Fibroblast of lung (primary cell): ENCODE data around the gene NRXN2. TPM values are rescaled to one million over a fixed set of nuclear protein-coding genes. Genes with fewer than 3 reads are reported as not detected.

ENCODE experiments used
- DNase-seq, 2 donors: peaks; one replicate each; pipeline versions ENCODE4 v3.0.0 to v3.0.0-alpha.2; 2010; ENCODE audit warnings: low read depth in 2 of 2
- H2AFZ ChIP-seq: 2 replicates; pipeline ENCODE4 v1.5.1; 2012; ENCODE audit warnings: low read length, control low read depth, inconsistent platforms
- H3K27ac ChIP-seq: 2 replicates; pipeline ENCODE4 v1.5.1; 2011; ENCODE audit warnings: low read length, control low read depth; ENCODE audit not compliant: insufficient read depth
- H3K27me3 ChIP-seq: 2 replicates; pipeline ENCODE4 v1.5.1; 2011; ENCODE audit warnings: mild to moderate bottlenecking, low read length; ENCODE audit not compliant: control insufficient read depth, insufficient read depth
- H3K36me3 ChIP-seq: 2 replicates; pipeline ENCODE4 v1.5.1; 2011; ENCODE audit warnings: low read length; ENCODE audit not compliant: control insufficient read depth, insufficient read depth
- H3K4me1 ChIP-seq: 2 replicates; pipeline ENCODE4 v1.5.1; 2011; ENCODE audit warnings: low read length; ENCODE audit not compliant: control insufficient read depth, insufficient read depth; ENCODE audit errors: extremely low read depth
- H3K4me2 ChIP-seq: 2 replicates; pipeline ENCODE4 v1.5.1; 2011; ENCODE audit warnings: low read length, control low read depth; ENCODE audit not compliant: insufficient read depth; ENCODE audit errors: extremely low read depth
- H3K4me3 ChIP-seq, 4 experiments: fragments of 200-600 bp in 1 of 4; sonication (generic) in 1 of 4; replicated peaks in 1 of 4; 2 replicates each; pipeline ENCODE4 v1.5.1; 2011 to 2016; ENCODE audit warnings: low read length in 4 of 4, low read depth in 3 of 4, mild to moderate bottlenecking in 3 of 4, control low read depth in 2 of 4, inconsistent platforms in 1 of 4, mixed read lengths in 1 of 4; ENCODE audit not compliant: insufficient read depth in 1 of 4; ENCODE audit errors: control extremely low read depth in 1 of 4
- H3K79me2 ChIP-seq: 2 replicates; pipeline ENCODE4 v1.5.1; 2012; ENCODE audit warnings: mild to moderate bottlenecking, low read length, inconsistent platforms; ENCODE audit not compliant: control insufficient read depth, insufficient read depth
- H3K9ac ChIP-seq: 2 replicates; pipeline ENCODE4 v1.5.1; 2011; ENCODE audit warnings: mild to moderate bottlenecking, low read length, control low read depth; ENCODE audit not compliant: insufficient read depth
- H3K9me3 ChIP-seq: 2 replicates; pipeline ENCODE4 v1.5.1; 2012; ENCODE audit warnings: low read depth, low read length; ENCODE audit not compliant: control insufficient read depth, insufficient read depth
- H4K20me1 ChIP-seq: 2 replicates; pipeline ENCODE4 v1.5.1; 2011; ENCODE audit warnings: low read length; ENCODE audit not compliant: control insufficient read depth, insufficient read depth; ENCODE audit errors: extremely low read depth
- EZH2 ChIP-seq: IDR thresholded peaks from 2 replicates; pipeline ENCODE4 v1.5.1; 2012; ENCODE audit warnings: low read length, control low read depth, mild to moderate bottlenecking; ENCODE audit errors: missing control alignments
- polyA plus RNA-seq, 2 donors: library from polyadenylated mRNA; depleted of rRNA in 1 of 2; stranded (reverse) in 1 of 2; unstranded in 1 of 2; fragments of >200 nt; gene quantifications; 2 replicates each; pipeline ENCODE4 v1.2.1, GENCODE V29; 2011 to 2012; ENCODE audit warnings: missing spikeins in 1 of 2
- total RNA-seq: library from RNA; depleted of rRNA; stranded (reverse); fragments of >200 nt; gene quantifications from 2 replicates; pipeline ENCODE4 v1.2.1, GENCODE V29; 2014
- TF ChIP-seq, protein P1 (sequence below), 2 donors: IDR thresholded peaks in 1 of 2; conservative IDR thresholded peaks in 1 of 2; 1 replicate in 1 of 2; 2 replicates in 1 of 2; pipeline ENCODE4 v1.5.1; 2011 to 2012; ENCODE audit warnings: low read length in 2 of 2, control low read depth in 1 of 2, inconsistent platforms in 1 of 2, low read depth in 1 of 2, mild to moderate bottlenecking in 1 of 2

NRXN2 gene
- total and polyA plus RNA-seq, 2 donors (not counting 1 experiment from before 2014, with no cell fraction given), result under 0.01 to 0.75 TPM

DNA sequence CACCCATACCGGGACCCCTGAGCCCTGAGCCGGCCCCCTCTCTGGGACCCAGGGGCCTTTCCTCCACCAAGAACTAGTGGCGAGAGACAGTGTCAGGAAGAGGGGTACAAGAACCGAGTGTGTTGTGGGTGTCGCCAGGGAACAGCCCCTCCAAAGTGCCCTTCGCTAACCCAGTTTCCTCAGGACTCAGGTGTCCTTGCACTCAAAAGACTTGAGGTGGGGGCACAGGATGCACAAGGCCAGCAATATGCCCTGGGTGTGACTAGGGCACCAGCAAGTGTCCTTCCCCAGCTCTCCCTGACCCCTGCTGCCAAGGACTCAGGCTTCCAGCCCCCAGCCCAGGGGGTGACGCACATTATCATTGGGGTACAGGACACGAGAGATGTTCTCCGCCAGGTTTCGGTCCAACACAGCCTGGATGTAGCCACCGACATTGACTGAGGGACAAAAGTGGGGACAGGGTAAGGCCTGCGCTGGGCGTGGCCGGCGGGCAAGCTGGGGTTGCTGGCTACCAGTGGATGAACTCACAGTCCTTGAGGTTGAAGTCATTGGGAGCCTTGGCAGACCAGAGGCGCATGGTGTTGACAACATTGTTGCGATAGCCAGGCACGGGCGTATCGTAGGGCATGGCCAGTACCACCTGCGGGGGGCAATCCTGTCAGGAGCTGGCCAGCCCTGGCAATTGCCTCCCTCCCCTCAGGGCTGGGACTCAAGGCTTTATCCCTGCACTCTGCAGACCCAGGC, 32.1 kb upstream of the NRXN2 start:
- H3K4me3 ChIP-seq, result no peak overlapping the region
- peaks cover 8% of the 10 kb centered on the region for H3K4me1 ChIP-seq
- no peaks in the 10 kb centered on the region for H3K9me3 ChIP-seq
- H3K9ac ChIP-seq, result no peak overlapping the region
- H3K36me3 ChIP-seq, result no peaks in the 10 kb centered on the region
- TF ChIP-seq, protein P1, sequence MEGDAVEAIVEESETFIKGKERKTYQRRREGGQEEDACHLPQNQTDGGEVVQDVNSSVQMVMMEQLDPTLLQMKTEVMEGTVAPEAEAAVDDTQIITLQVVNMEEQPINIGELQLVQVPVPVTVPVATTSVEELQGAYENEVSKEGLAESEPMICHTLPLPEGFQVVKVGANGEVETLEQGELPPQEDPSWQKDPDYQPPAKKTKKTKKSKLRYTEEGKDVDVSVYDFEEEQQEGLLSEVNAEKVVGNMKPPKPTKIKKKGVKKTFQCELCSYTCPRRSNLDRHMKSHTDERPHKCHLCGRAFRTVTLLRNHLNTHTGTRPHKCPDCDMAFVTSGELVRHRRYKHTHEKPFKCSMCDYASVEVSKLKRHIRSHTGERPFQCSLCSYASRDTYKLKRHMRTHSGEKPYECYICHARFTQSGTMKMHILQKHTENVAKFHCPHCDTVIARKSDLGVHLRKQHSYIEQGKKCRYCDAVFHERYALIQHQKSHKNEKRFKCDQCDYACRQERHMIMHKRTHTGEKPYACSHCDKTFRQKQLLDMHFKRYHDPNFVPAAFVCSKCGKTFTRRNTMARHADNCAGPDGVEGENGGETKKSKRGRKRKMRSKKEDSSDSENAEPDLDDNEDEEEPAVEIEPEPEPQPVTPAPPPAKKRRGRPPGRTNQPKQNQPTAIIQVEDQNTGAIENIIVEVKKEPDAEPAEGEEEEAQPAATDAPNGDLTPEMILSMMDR (conservative IDR thresholded peaks at IDR 0.05 in 1 of 2, IDR thresholded peaks at IDR 0.05 in 1 of 2; ENCODE audit: low read depth in 1 of 2, low read length in 2 of 2), result no peak
- TF ChIP-seq EZH2, result no peak
- H3K27me3 ChIP-seq, result no peaks in the 10 kb centered on the region
- no peak for DNase-seq
- H4K20me1 ChIP-seq, result no peaks in the 10 kb centered on the region
- H3K27ac ChIP-seq, result no peak overlapping the region
- H3K79me2 ChIP-seq, result no peaks in the 10 kb centered on the region
- no peak overlapping the region for H3K4me2 ChIP-seq
- H2AFZ ChIP-seq, result no peak overlapping the region

DNA sequence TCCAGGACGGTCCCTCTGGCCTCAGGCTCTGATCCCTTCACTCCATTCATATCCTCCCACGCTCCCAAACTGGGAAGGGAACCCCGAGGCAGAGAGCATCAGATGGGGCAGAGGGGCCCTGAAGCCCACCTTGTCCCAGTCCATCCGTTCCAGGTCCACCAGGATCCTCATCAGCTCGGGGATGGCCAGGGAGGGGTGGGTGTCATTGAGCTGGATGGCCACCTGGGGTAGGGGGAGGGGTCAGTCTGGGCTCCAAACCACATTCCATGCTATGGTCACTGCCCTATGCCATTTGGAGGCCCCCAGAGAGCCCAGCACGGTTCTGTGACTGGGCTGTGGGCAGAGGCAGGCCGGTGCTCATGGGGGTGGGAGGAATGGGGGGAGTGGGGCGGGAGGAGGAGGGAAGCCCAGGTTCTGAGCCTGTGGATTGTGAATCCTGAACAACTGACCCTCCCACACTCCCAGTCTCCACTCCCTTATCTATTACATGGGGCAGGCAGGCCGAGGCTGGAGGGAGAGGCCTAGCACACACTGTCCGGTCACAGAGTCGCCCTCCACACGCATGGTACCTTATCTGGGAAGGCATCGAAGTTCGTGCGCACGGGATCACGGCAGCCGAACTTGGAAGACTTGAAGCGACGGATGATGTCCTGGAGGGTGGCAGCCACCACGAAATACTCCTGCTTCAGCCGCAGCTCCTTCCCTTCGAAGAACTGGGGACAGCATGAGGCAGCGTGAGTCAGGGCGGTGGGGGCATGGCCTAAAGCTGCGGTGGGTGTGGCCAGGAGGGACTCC, 31.3 kb upstream of the NRXN2 start:
- no peak for DNase-seq
- no peak for TF ChIP-seq EZH2
- no peaks in the 10 kb centered on the region for H3K27me3 ChIP-seq
- no peak overlapping the region for H3K9ac ChIP-seq
- no peaks in the 10 kb centered on the region for H4K20me1 ChIP-seq
- H3K27ac ChIP-seq, result no peak overlapping the region
- H3K4me3 ChIP-seq, result no peak overlapping the region
- H3K79me2 ChIP-seq, result no peaks in the 10 kb centered on the region
- no peaks in the 10 kb centered on the region for H3K9me3 ChIP-seq
- no peak overlapping the region for H3K4me2 ChIP-seq
- H2AFZ ChIP-seq, result no peak overlapping the region
- no peaks in the 10 kb centered on the region for H3K36me3 ChIP-seq
- H3K4me1 ChIP-seq, result peaks cover 1% of the 10 kb centered on the region

DNA sequence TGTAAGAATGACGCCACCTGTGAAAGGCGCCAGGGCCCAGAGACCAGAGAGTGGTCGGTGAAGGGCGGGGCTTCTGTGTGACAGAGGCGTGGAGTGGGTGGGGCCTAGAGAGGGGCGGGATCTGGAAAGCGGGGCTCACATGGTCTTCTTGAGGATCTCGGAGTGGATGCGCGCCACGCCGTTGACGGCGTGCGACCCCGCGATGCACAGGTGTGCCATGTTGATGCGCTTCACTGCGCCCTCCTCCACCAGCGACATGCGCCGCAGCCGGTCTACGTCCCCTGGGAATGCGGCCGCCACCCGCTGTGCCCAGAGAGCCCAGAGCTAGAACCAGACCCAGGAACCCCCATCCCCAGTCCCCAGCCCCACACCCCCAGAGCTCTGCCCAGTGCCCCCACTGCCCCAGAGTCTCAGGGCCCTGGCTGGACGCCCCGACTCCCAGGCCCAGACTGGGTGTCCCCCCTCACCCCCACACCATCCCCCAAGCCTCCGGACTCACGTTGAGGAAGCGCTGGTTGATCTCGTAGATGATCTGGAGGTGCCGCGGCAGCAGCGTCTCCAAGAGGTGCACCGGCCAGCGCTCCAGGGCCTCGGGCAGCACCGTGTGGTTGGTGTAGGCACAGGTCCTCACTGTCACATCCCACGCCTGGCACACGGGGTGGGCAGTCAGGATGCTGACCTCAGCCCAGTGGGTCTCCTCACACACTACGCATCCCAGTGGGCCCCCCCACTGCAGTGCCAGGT, 30.6 kb upstream of the NRXN2 start:
- no peak for TF ChIP-seq EZH2
- TF ChIP-seq, protein P1 (conservative IDR thresholded peaks at IDR 0.05 in 1 of 2, IDR thresholded peaks at IDR 0.05 in 1 of 2; ENCODE audit: low read depth in 1 of 2, low read length in 2 of 2), result no peak
- no peaks in the 10 kb centered on the region for H3K79me2 ChIP-seq
- H3K27me3 ChIP-seq, result no peaks in the 10 kb centered on the region
- H4K20me1 ChIP-seq, result no peaks in the 10 kb centered on the region
- no peak for DNase-seq
- H3K9ac ChIP-seq, result no peak overlapping the region
- H3K4me1 ChIP-seq, result no peaks in the 10 kb centered on the region
- H3K9me3 ChIP-seq, result no peaks in the 10 kb centered on the region
- no peak overlapping the region for H3K4me2 ChIP-seq
- no peak overlapping the region for H3K27ac ChIP-seq
- no peaks in the 10 kb centered on the region for H3K36me3 ChIP-seq
- no peak overlapping the region for H3K4me3 ChIP-seq
- no peak overlapping the region for H2AFZ ChIP-seq
